ENCODE measurements around the gene HOXD9. TPM values are rescaled to one million over a fixed set of nuclear protein-coding genes. Genes with fewer than 3 reads are reported as not detected.

Gene HOXD9
- total RNA-seq = 6.1 TPM
- long read RNA-seq, transcript HOXD9-201 (2 exons, 1,870 nt) = major isoform, 5 of 6 reads
- long read RNA-seq, partial matches to known transcripts = 1 of 6 reads
- long read RNA-seq, other reads (novel, unspliced or antisense) = 0 of 6 reads

DNA sequence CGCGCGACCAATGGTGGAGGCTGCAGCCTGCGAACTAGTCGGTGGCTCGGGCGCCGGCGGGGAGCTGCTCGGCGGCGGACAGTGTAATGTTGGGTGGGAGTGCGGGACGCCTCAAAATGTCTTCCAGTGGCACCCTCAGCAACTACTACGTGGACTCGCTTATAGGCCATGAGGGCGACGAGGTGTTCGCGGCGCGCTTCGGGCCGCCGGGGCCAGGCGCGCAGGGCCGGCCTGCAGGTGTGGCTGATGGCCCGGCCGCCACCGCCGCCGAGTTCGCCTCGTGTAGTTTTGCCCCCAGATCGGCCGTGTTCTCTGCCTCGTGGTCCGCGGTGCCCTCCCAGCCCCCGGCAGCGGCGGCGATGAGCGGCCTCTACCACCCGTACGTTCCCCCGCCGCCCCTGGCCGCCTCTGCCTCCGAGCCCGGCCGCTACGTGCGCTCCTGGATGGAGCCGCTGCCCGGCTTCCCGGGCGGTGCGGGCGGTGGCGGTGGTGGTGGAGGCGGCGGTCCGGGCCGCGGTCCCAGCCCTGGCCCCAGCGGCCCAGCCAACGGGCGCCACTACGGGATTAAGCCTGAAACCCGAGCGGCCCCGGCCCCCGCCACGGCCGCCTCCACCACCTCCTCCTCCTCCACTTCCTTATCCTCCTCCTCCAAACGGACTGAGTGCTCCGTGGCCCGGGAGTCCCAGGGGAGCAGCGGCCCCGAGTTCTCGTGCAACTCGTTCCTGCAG lies at the start of gene HOXD9:
Gene HOXD9, plus strand, starts transcription at position 37 of the 728 bp plus-strand sequence. Its CDS starts 50 bp downstream, at position 87.
- DNase-seq (ENCODE audit: low spot score) = peak; percentile 91

DNA sequence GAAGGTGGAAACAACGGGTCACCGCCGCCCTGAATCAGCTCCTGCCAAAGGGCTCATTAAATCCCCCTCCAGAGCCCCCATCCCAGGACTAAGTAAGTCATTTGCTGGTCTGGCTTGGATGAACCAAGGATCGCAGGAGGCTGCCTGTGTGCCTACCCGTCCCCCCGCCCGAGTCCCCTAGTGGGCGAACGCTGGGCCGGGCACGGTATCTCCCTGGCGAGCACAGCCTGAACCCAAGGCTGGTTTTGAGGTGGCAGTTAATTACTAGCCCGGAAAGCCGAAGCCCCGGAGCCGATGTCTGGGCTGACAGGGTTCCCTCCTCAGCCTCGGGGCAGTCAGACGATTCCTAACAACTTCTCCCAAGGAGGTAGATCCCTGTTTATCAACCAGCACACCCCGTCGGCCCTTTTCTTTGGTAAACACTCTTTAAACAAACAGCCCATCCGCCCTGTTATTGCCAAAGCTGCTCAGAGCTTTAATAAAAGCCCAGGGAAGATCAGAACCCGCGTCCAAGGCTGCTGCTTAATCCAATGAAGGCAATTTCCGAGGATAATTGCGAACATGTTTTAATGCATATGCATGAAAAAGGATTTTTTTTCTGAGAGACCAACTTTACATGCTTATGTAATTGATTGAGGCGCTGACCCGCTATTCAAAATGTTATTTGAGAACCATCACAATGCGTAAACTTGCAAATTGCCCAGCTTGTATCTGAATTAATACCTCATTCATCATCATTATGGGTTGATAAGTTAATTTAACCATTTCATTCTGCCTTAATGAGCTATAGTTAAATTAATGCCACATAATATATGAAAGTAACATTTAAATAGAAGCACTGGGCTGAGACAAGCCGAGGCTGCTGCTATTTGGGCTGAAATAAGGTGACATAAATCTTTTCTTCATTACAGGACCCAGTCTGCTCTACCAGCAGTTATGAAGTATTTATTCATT lies 49.3 kb upstream of the HOXD9 start:
- DNase-seq (ENCODE audit: low spot score) = no peak

GRCh38 chr2:176074919-176075425 lies 47.5 kb upstream of the HOXD9 start:
- no peak for DNase-seq (ENCODE audit: low spot score)

DNA sequence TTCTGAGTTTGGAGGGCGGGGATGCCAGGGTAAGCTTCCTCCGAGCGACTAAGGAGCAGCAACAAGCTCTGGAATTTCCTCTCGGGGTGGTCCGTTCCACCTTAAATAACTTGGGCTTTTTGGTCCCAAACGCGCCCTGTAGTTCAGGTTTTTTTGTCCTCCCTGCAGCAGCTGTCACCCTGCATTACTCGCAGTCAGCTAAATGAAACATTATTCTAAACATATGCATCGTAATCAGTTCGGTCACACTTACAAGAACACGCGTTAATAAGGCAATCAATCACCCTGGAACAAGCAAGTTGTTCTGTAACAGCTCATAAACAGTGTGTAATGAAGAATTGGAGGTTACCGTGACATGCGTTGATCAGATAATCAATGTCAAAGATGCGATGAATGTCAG lies 47.0 kb upstream of the HOXD9 start:
- no peak for DNase-seq (ENCODE audit: low spot score)

DNA sequence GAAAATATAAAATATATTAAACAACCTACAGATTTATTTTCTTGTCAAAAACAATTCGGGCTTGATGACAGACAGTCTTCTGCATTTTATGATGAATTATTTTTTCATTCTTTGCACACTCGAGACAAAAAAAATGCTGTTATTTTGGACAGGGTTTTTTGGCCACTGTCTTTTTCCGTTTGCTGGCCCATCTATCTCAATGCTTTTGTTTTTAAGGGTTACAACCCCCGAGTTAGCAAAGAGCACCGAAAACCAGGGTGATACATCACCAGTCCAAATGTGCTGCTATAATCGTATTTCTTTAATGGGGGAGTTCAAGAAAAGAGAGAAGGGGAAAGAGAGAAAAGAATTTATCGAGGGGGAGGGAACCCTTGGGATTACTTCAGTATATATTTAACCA lies 46.5 kb upstream of the HOXD9 start:
- no peak for DNase-seq (ENCODE audit: low spot score)

DNA sequence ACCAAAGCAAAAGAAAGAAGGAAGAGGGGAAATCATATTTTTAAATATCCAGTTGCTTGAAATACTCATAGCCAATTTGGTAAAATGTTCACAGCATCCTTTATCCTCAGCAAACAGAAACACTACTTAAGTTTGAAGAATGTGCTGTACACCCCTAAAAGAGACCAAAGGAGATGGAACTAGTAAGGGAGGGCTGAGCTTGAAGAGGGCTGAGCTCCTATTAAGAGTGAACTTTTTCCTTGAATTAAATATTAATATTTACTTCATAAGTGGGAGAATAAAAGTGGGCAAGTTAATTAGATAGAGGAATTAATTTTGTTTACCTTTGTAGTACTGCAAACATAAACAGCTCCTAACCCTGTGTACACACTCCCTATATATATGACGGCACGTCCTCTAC lies 45.7 kb upstream of the HOXD9 start:
- DNase-seq (ENCODE audit: low spot score) = no peak

DNA sequence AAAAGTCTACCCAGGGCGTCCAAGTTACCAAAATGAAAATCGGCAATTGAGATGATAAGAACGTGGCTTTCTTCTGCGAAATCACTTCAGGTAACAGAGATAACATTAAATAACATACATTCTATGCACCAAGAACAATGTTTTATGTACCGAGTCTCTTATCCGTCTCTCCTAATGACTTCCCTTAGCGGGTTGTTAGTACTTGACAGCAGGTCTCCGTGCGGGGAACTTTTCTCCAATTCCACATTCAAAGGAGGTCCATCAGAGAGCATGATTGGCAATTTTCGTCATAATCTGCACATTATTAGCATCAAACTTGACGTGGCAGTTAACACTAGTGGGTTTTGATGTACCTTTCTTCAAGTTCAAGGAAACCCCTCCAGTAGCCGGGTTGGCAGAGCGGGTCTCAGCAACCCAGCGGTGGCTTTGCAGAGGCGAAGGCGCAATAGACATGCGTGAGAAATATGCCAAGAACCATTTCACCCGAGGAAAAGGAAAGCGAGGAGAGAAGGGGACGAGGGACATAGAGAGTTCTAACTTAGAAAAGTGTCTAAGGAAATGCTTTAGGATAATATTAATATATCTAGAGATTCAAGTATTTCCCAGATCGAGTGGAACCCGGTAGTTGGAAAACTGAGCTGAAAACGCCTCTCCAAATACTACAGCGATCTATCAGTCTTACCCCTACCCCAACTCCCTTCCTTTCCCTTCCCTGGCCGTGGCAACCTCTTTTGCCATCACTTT lies 43.8 kb upstream of the HOXD9 start:
- no peak for DNase-seq (ENCODE audit: low spot score)

- no peak for DNase-seq (ENCODE audit: low spot score)
Observed at GRCh38 chr2:176079285-176079830, 43.2 kb upstream of the HOXD9 start.

DNA sequence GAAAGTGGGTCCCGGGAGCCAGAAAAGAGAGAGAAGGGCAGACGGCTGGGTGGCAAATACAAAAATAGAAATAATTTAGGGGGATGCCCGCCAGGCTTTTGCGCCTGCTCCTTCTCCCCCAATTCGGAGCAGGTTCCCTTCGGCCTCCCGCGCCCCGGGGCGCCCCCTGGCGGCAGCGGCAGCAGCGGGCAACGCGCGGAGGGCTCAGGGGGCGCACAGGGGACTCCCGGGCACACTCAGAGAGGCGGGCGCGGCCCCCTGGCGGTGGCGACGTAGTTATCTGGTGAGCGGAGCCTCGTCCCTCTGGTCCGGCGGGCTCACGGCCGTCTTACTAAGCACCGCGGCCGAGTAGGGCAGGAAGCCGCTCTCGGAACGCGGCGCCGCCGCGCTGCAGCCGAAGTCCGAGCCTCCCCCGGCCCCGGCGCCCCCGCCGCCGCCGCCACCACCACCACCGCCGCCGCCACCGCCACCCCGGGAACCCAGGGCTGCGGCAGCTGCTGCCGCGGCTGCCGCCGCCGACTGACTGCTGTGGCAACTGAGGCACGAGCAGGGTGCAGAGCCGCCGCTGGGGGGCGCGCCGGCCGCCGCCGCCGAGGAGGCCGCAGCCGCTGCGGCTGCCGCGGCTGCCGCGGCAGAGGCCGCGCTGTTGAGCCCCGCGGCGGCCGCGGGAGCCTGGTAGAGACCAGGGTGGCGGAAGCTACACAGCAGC lies 42.5 kb upstream of the HOXD9 start:
- DNase-seq (ENCODE audit: low spot score) = no peak

DNA sequence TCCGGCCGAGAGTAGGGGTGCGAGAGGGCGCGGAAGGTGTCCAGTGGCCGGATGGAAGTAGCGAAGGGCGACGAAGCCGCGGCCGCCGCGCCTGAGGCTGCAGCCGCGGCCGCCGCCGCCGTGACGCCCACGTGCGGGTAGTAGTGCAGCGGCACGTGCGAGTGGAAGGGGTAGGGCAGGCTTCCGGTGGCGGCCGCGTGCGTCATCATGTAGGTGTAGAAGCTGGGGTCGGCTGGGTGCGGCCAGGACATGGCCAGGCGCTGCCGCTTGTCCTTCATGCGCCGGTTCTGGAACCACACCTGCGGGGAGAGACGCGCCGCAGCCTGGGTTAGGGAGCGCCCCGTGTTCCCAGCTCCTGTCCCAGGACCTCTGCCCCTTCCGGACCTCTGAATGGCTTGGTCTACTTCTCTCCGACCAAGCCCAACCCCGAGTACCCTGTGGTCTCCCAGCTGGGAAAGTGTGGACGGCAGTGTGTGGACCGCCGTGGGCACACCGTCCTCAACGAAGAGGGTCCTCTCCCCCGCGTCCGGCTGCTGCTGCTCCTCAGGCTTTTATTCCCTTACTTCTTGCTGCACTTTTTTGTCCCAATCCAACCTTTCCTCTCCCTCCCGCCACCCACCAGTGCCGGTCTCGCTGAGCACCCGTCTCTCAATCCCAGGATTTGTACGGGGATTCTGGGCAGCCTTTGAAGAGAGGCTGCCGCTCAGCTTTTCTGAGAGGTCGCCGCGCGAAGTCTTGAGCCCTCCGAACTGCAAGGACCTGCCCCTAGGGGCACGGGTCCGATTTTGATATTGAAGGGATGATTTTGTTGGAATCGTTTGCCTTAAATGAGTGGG lies 41.8 kb upstream of the HOXD9 start:
- DNase-seq (ENCODE audit: low spot score) = no peak

DNA sequence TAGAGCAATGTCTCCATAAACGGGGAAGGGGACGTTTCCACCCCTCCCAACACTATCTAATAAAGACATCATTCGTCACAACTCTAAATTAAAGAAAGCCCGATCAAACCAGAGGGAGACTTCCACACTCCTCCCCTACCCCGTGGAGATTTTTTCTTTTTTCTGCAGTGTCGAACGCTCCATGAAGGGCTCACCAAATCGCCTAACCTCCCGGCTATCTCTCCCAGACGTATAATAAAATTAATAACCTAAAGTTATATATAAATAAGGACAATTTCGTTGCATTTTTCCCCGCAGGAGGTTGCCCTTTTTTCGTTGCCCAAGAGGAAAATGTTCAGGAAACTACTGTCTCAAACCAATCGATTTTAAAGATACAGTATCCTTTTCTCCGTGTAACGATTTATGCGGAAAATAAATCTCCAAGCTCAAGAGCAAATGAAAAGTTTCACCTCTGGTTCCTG lies 41.1 kb upstream of the HOXD9 start:
- DNase-seq (ENCODE audit: low spot score) = no peak

DNA sequence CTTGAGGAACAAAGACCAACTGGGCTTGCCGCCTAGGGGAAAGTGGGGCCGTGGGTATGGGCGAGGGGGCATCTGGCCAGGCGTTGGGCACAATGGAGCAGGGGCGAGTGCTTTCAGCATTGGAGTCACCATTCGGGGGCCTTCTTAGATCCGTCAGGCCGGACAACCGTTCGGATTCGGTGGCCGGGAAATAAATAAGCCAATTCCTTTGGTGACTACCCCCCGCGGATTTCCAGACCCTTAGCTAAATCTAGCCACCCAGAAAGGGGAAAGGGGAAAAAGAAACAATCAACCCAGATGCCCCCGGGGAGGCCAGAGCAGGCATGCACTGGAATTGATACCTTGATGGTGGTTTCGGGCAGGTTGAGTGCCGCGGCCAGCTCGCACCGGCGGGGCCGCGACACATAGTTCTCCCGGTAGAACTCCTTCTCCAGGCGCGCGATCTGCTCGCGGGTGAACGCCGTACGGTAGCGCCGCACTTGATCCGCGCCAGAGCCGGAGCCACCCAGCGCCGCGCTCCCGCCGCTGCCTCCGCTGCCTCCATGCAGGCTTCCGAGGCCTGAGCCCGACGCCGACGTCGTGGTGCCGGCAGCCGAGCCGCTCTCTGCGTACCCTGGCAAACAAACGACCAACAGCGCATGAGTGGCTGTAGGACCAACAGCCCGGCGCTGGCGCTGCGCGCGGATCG lies 40.5 kb upstream of the HOXD9 start:
- DNase-seq (ENCODE audit: low spot score) = no peak

DNA sequence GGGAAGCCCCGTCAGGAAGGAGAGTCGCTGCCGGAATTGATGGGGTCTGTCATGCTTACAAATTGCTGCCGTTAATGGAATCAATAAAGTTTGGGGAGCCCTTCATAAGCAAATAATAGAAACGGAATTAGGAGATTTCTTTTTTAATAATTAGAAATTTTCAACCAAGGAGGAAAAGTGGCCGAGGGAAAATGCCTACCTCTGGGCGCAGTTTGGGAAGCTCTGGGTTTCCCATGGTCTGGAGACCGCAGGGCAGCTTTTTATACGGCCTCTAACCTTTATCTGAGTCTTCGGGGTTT lies 40.0 kb upstream of the HOXD9 start:
- no peak for DNase-seq (ENCODE audit: low spot score)

- DNase-seq (ENCODE audit: low spot score) = no peak
Observed at GRCh38 chr2:176082824-176083751, 39.4 kb upstream of the HOXD9 start.

GRCh38 chr2:176083796-176084261 lies 38.7 kb upstream of the HOXD9 start, which contains the start of gene EVX2:
Gene EVX2 (minus strand): TSS chr2:176083962. CDS start chr2:176083776, 186 bp downstream.
- DNase-seq (ENCODE audit: low spot score) = no peak

- no peak for DNase-seq (ENCODE audit: low spot score)
Observed at GRCh38 chr2:176084611-176085119, 37.9 kb upstream of the HOXD9 start.

- DNase-seq (ENCODE audit: low spot score) = no peak
Observed at GRCh38 chr2:176085120-176085788, 37.3 kb upstream of the HOXD9 start.

Data from mesenteric fat pad (tissue), 1 donor.